ENCODE data around the gene ZNRF4. TPM values are rescaled to one million over a fixed set of nuclear protein-coding genes. Genes with fewer than 3 reads are reported as not detected.

Gene ZNRF4
- total and polyA plus RNA-seq, 9 of the 15 experiments (the other 6 are each of a cell fraction or from before 2014, with no cell fraction given) = not detected

DNA sequence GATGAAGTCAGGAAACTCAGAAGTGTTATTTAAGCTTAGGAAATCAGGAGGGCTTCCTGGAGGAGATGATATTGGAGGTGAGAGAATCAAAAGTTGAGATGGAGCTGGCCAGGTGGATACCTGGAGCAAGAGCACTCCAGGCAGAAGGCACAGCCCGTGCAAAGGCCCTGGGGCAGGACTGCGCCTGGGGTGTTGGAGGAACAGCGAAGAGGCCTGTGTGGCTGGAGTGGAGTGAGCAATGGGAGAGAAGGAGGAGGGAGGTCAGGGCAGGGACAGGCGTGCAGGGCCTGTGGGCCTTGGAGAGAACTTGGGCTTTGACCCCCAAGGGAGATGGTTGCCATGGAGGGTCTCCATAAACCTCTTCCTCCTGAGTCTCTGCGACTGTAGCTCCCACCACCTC is 42.1 kb downstream of the ZNRF4 start:
- no peaks in the 10 kb centered on the region for H3K79me2 ChIP-seq (ENCODE audit: control insufficient read depth, insufficient read depth, low read length)
- H3K36me3 ChIP-seq (ENCODE audit: control insufficient read depth, insufficient read depth, low read length) = no peaks in the 10 kb centered on the region
- H3K4me3 ChIP-seq = no peak overlapping the region
- ChIA-PET POLR2A (no interaction called here), CTCF (ENCODE audit: low intra/inter-chr PET ratio) (interaction anchor here (0.6 kb wide), 1 partner anchor 686 kb away, joined by 3 read pairs; no protein-coding TSS in a partner anchor)
- ATAC-seq (no peak), DNase-seq (ENCODE audit: extremely low read depth in 1 of 4, low spot score in 3 of 4) (no peak), FAIRE-seq (no peak)
- no peaks in the 10 kb centered on the region; the same call in 1 of the 2 replicates for H3K9me3 ChIP-seq (replicated peaks; ENCODE audit: control insufficient read depth, insufficient read depth, low read depth, low read length)
- peaks cover 11 to 38% of the 10 kb centered on the region in 2 experiments for H3K27me3 ChIP-seq (ENCODE audit: control insufficient read depth in 2 of 2, insufficient read depth in 2 of 2, low read length in 2 of 2)
- 0 out of 2 replicates have a peak, but pooled peaks cover 4% of the 10 kb centered on the region for H4K20me1 ChIP-seq (replicated peaks; ENCODE audit: control insufficient read depth, insufficient read depth, low read length)
- BruUV-seq (replicated peaks) = no TSS peak
- H3K9ac ChIP-seq (ENCODE audit: insufficient read depth in 1 of 2, low read depth in 2 of 2, low read length in 2 of 2) = no peak overlapping the region
- no peak overlapping the region for H3K4me2 ChIP-seq (ENCODE audit: insufficient read depth, low read length)
- TF ChIP-seq BCL6 (CRISPR knock-in tag; IDR thresholded peaks at IDR 0.05) = no peak
- TF ChIP-seq NCOA1 (IDR thresholded peaks at IDR 0.05; ENCODE audit: low read depth) = no peak
- no peak for TF ChIP-seq ZNF175 (CRISPR knock-in tag; IDR thresholded peaks at IDR 0.05; ENCODE audit: low read depth)
- TF ChIP-seq ZFP36 (IDR thresholded peaks at IDR 0.05; ENCODE audit: low read depth, low read length, partially characterized antibody) = peak; percentile 70
- peak; percentile 46; the same call in 1 of the 2 replicates for TF ChIP-seq BCOR (IDR thresholded peaks at IDR 0.05)
- no peak for TF ChIP-seq ZNF586 (CRISPR knock-in tag; conservative IDR thresholded peaks at IDR 0.05)
- 0 out of 4 replicates have a peak, but pooled peaks of 1 of the 2 experiments have one; percentile 10 for TF ChIP-seq KDM1A (IDR thresholded peaks at IDR 0.05)
- no peak for TF ChIP-seq ILF3 (IDR thresholded peaks at IDR 0.05; ENCODE audit: borderline replicate concordance)
- intact Hi-C loops (cut with micrococcal nuclease) = no loop called here
- peaks cover 0 to 4% of the 10 kb centered on the region in 2 experiments; a peak in 2 of 5 replicates for H3K4me1 ChIP-seq (replicated peaks in 1 of 2; ENCODE audit: control insufficient read depth in 2 of 2, insufficient read depth in 2 of 2, low read length in 2 of 2)
- no peaks in the 10 kb centered on the region for H3K9me1 ChIP-seq (ENCODE audit: control insufficient read depth, insufficient read depth, low read length)
- H2AFZ ChIP-seq (ENCODE audit: low read depth, low read length) = no peak overlapping the region
- in situ Hi-C loops (cut with MboI) = no loop called here
- WGBS (ENCODE audit: insufficient coverage, low coverage, missing lambda C conversion rate) = 2% methylated on average over 5 of the region's 5 CpGs
- no peak overlapping the region for H3K27ac ChIP-seq (ENCODE audit: extremely low read depth, low read depth, low read length)
